HCT116 (cell line): ENCODE measurements around the gene ABCB8. TPM values are rescaled to one million over a fixed set of nuclear protein-coding genes. Genes with fewer than 3 reads are reported as not detected.

ENCODE experiments used
- ATAC-seq: fragments of 200-7000 bp; cut with Tn5 transposase; 2 replicates; pipeline ENCODE4 v1.9.1; 2020; ENCODE audit warnings: mild to moderate bottlenecking, moderate library complexity
- BruUV-seq: library from RNA; stranded (reverse); fragments of 400-500 nt; replicated peaks from 2 replicates; lab custom pipeline; 2021; lab: Mats Ljungman, UMichigan
- CTCF ChIA-PET: fragments of 300-600 bp; sonication (Branson Sonifier 250); formaldehyde crosslinking; loops from one replicate; lab custom pipeline; 2021; ENCODE audit warnings: antibody characterized with exemption; lab: Charles Lee
- POLR2A ChIA-PET: fragments of 300-600, 350-600 bp; sonication (Branson Sonifier 250); formaldehyde crosslinking; loops from one replicate; lab custom pipeline; 2021; ENCODE audit warnings: antibody characterized with exemption; lab: Charles Lee
- RAD21 ChIA-PET, 2 experiments: fragments of 300-600 bp; sonication (Branson Sonifier 250); formaldehyde crosslinking; loops; one replicate each; lab custom pipeline; 2023; ENCODE audit warnings: low total read pairs in 2 of 2; ENCODE audit not compliant: uncharacterized antibody in 2 of 2, unreplicated experiment in 2 of 2, low non-redundant PET in 1 of 2; lab: Charles Lee
- DNase-seq: peaks from one replicate; pipeline ENCODE4 v3.0.0-alpha.2; 2010; ENCODE audit warnings: low read depth, low spot score
- H2AFZ ChIP-seq: fragments of 200-600 bp; shearing (Covaris generic), sonication (generic); 2 replicates; pipeline ENCODE4 v1.6.1; 2017; ENCODE audit warnings: low read depth, mixed run types, mixed read lengths, antibody characterized with exemption, low read length; ENCODE audit not compliant: poor library complexity, severe bottlenecking
- H3K27ac ChIP-seq: 2 replicates; pipeline ENCODE4 v1.5.1; 2012; ENCODE audit warnings: low read depth, low read length
- H3K27me3 ChIP-seq: fragments of 200-600 bp; sonication (generic); 2 replicates; pipeline ENCODE4 v1.6.1; 2016; ENCODE audit warnings: mixed run types, low read length, mixed read lengths; ENCODE audit not compliant: insufficient read depth
- H3K36me3 ChIP-seq, 2 experiments: fragments of 200-500 bp in 1 of 2; fragments of 200-600 bp in 1 of 2; sonication (Bioruptor generic) in 1 of 2; sonication (generic) in 1 of 2; 2 replicates each; pipeline versions ENCODE4 v1.5.1 to v1.6.1; 2014 to 2016; ENCODE audit warnings: low read length in 2 of 2, inconsistent platforms in 1 of 2, mixed read lengths in 1 of 2, mixed run types in 1 of 2; ENCODE audit not compliant: insufficient read depth in 2 of 2, control insufficient read depth in 1 of 2
- H3K4me1 ChIP-seq, 2 experiments: fragments of 200-600 bp in 1 of 2; sonication (generic) in 1 of 2; 2 replicates each; pipeline versions ENCODE4 v1.5.1 to v1.6.1; 2012 to 2017; ENCODE audit warnings: low read length in 2 of 2, inconsistent platforms in 1 of 2, mild to moderate bottlenecking in 1 of 2, mixed read lengths in 1 of 2, mixed run types in 1 of 2, moderate library complexity in 1 of 2; ENCODE audit not compliant: insufficient read depth in 2 of 2, control insufficient read depth in 1 of 2
- H3K4me2 ChIP-seq: fragments of 200-600 bp; sonication (generic); 2 replicates; pipeline ENCODE4 v1.6.1; 2017; ENCODE audit warnings: mixed run types, low read length, mixed read lengths
- H3K4me3 ChIP-seq, 2 experiments: fragments of 200-600 bp in 1 of 2; sonication (generic) in 1 of 2; replicated peaks in 1 of 2; 2 replicates each; pipeline ENCODE4 v1.5.1; 2011 to 2016; ENCODE audit warnings: low read length in 2 of 2, control low read depth in 1 of 2, low read depth in 1 of 2, mild to moderate bottlenecking in 1 of 2, mixed read lengths in 1 of 2, mixed run types in 1 of 2
- H3K79me2 ChIP-seq: fragments of 200-600 bp; sonication (generic); 2 replicates; pipeline ENCODE4 v1.6.1; 2017; ENCODE audit warnings: mild to moderate bottlenecking, mixed run types, low read length, moderate library complexity, mixed read lengths; ENCODE audit not compliant: insufficient read depth
- H3K9ac ChIP-seq: fragments of 200-600 bp; sonication (generic); 2 replicates; pipeline ENCODE4 v1.6.1; 2016; ENCODE audit warnings: low read length, mixed read lengths
- H3K9me2 ChIP-seq: fragments of 200-600 bp; sonication (generic), shearing (Covaris generic); 2 replicates; pipeline ENCODE4 v1.6.1; 2017; ENCODE audit warnings: mixed run types, mild to moderate bottlenecking, moderate library complexity; ENCODE audit not compliant: insufficient read depth
- H3K9me3 ChIP-seq, 2 experiments: fragments of 200-500 bp in 1 of 2; fragments of 200-600 bp in 1 of 2; sonication (Bioruptor generic) in 1 of 2; sonication (generic) in 1 of 2; 2 replicates each; pipeline ENCODE4 v1.6.1; 2014 to 2017; ENCODE audit warnings: low read length in 2 of 2, mixed read lengths in 2 of 2, inconsistent platforms in 1 of 2, low read depth in 1 of 2, mild to moderate bottlenecking in 1 of 2, mixed run types in 1 of 2, moderate library complexity in 1 of 2; ENCODE audit not compliant: control insufficient read depth in 1 of 2, insufficient read depth in 1 of 2
- H4K20me1 ChIP-seq: fragments of 200-600 bp; sonication (generic), shearing (Covaris generic); 2 replicates; pipeline ENCODE4 v1.6.1; 2017; ENCODE audit warnings: mixed run types, mild to moderate bottlenecking, moderate library complexity; ENCODE audit not compliant: insufficient read depth
- CBX3 ChIP-seq: IDR thresholded peaks from 2 replicates; pipeline ENCODE4 v1.6.1; 2012; ENCODE audit warnings: low read depth
- EGR1 ChIP-seq: IDR thresholded peaks from 2 replicates; pipeline ENCODE4 v1.6.1; 2012; ENCODE audit warnings: low read depth
- EZH2phosphoT487 ChIP-seq: fragments of 200-600 bp; IDR thresholded peaks from 2 replicates; pipeline ENCODE4 v1.6.1; 2018; ENCODE audit warnings: antibody characterized with exemption, borderline replicate concordance
- JUND ChIP-seq: IDR thresholded peaks from 2 replicates; pipeline ENCODE4 v1.6.1; 2012
- POLR2AphosphoS5 ChIP-seq: IDR thresholded peaks from 2 replicates; pipeline ENCODE4 v1.6.1; 2011; ENCODE audit warnings: mild to moderate bottlenecking, low read depth, low read length, moderate library complexity
- TCF7L2 ChIP-seq: IDR thresholded peaks from 2 replicates; pipeline ENCODE4 v1.7.0; 2011; ENCODE audit warnings: borderline replicate concordance, inconsistent platforms; ENCODE audit not compliant: insufficient read depth, insufficient read length; ENCODE audit errors: extremely low read depth
- YY1 ChIP-seq: IDR thresholded peaks from 2 replicates; pipeline ENCODE4 v1.6.1; 2011; ENCODE audit warnings: low read length, low read depth, moderate library complexity, mild to moderate bottlenecking; ENCODE audit not compliant: insufficient replicate concordance; ENCODE audit errors: extremely low read depth
- ZFX ChIP-seq: fragments of 450-650 bp; IDR thresholded peaks from 2 replicates; pipeline ENCODE4 v1.6.1; 2017
- ZNF274 ChIP-seq: fragments of 200-500 bp; sonication (Bioruptor generic); IDR thresholded peaks from 2 replicates; pipeline ENCODE4 v1.6.1; 2014; ENCODE audit warnings: mild to moderate bottlenecking, low read depth, low read length, inconsistent platforms
- intact Hi-C: fragments of 100-400 bp; cut with micrococcal nuclease; formaldehyde crosslinking; loops from 2 replicates; pipeline ENCODE4 v1.10.0; 2022
- total RNA-seq: library from RNA; stranded (reverse); gene quantifications from one replicate; pipeline ENCODE4 v1.2.1, GENCODE V29; 2021; ENCODE audit not compliant: unreplicated experiment
- TF ChIP-seq, protein P1 (sequence below): IDR thresholded peaks from 2 replicates; pipeline ENCODE4 v1.6.1; 2012
- TF ChIP-seq, protein P2 (sequence below): IDR thresholded peaks from 2 replicates; pipeline ENCODE4 v1.6.1; 2012
- TF ChIP-seq, protein P3 (sequence below): IDR thresholded peaks from 2 replicates; pipeline ENCODE4 v1.6.1; 2012; ENCODE audit warnings: low read depth
- TF ChIP-seq, protein P4 (sequence below), 3 experiments: fragments of 200-600 bp in 1 of 3; sonication (generic) in 1 of 3; IDR thresholded peaks in 2 of 3; conservative IDR thresholded peaks in 1 of 3; 2 replicates each; pipeline ENCODE4 v1.5.1; 2012 to 2017; ENCODE audit warnings: low read depth in 2 of 3, low read length in 2 of 3, antibody characterized with exemption in 1 of 3, borderline replicate concordance in 1 of 3, control low read depth in 1 of 3, mild to moderate bottlenecking in 1 of 3, mixed read lengths in 1 of 3, mixed run types in 1 of 3, moderate library complexity in 1 of 3; ENCODE audit not compliant: insufficient read depth in 1 of 3

ABCB8 gene
- total RNA-seq, 1 experiment from 2014 or later: 55.2 TPM

DNA sequence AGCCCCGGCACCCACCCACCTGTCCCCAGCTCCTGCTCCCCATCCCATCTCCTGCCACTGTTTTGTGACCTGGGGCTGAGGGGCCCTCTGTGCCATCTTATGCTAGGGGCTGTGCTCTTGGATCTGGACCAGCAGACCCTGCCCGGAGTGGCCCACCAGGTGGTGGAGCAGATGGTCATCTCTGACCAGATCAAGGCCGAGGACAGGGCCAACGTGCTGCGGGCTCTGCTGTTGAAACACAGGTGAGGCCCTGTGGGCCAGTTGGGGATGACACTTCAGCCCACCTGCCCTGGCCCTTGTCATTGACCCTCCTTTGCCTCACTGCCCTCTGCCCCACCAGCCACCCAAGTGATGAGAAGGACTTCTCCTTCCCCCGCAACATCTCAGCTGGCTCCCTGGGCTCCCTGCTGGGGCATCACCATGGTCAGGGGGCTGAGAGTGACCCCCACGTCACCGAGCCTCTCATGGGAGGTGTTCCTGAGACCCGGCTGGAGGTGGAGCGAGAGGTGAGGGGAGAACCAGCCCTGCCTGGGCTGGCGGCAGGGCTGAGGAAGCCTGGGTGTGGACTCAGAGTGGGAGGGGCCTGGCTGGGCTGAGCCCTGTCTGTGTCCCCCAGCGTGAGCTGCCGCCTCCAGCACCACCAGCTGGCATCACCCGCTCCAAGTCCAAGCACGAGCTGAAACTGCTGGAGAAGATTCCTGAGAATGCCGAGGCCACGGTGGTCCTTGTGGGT is 41.8 kb downstream of the ABCB8 start:
- ATAC-seq: no peak
- intact Hi-C loops: no loop called here
- POLR2A ChIA-PET: no interaction called here
- H3K9me2 ChIP-seq: no peaks in the 10 kb centered on the region
- no peak overlapping the region for H3K27ac ChIP-seq
- no peaks in the 10 kb centered on the region for H3K4me1 ChIP-seq
- no peak overlapping the region for H3K4me3 ChIP-seq
- H2AFZ ChIP-seq: no peak overlapping the region
- no peaks in the 10 kb centered on the region for H4K20me1 ChIP-seq
- TF ChIP-seq ZFX (no peak), ZNF274 (no peak)
- TF ChIP-seq, protein P1, sequence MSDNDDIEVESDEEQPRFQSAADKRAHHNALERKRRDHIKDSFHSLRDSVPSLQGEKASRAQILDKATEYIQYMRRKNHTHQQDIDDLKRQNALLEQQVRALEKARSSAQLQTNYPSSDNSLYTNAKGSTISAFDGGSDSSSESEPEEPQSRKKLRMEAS: no peak
- TF ChIP-seq, protein P2, sequence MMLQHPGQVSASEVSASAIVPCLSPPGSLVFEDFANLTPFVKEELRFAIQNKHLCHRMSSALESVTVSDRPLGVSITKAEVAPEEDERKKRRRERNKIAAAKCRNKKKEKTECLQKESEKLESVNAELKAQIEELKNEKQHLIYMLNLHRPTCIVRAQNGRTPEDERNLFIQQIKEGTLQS: no peak
- H3K9me3 ChIP-seq: no peaks in the 10 kb centered on the region
- no peak overlapping the region for H3K9ac ChIP-seq
- RAD21 ChIA-PET: no interaction called here
- no TSS peak for BruUV-seq
- H3K4me2 ChIP-seq: no peak overlapping the region
- CTCF ChIA-PET: no interaction called here
- no peaks in the 10 kb centered on the region for H3K27me3 ChIP-seq
- peaks cover 29% of the 10 kb centered on the region for H3K79me2 ChIP-seq
- no peak for DNase-seq
- H3K36me3 ChIP-seq: peaks cover 54 to 59% of the 10 kb centered on the region in 2 experiments; a peak in 3 of 4 replicates

DNA sequence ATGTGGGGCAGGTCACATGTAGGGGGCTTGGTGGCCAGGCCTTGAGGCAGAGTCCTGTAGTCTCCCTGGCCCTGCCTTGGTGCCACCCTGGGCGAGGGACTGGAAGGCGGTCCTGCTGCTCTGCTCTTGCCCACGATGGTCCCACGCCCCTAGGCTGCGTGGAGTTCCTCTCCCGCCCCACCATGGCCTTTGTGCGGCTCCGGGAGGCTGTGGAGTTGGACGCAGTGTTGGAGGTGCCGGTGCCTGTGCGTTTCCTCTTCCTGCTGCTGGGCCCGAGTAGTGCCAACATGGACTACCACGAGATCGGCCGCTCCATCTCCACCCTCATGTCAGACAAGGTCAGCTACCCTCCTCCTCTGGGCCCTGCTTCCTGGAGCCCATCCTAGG is 42.3 kb downstream of the ABCB8 start:
- Histone ChIP-seq H3K27me3 (no peaks in the 10 kb centered on the region), H3K9me2 (no peaks in the 10 kb centered on the region), H2AFZ (no peak overlapping the region), H3K79me2 (peaks cover 23% of the 10 kb centered on the region; the same call in 1 of the 2 replicates), H3K4me1 (no peaks in the 10 kb centered on the region), H3K9ac (no peak overlapping the region), H3K36me3 (peaks cover 54 to 57% of the 10 kb centered on the region in 2 experiments; a peak in 3 of 4 replicates), H3K4me3 (no peak overlapping the region), H4K20me1 (no peaks in the 10 kb centered on the region), H3K27ac (no peak overlapping the region), H3K4me2 (no peak overlapping the region), H3K9me3 (no peaks in the 10 kb centered on the region)
- CTCF ChIA-PET: no interaction called here
- DNase-seq (no peak), ATAC-seq (no peak)
- intact Hi-C loops: no loop called here
- POLR2A ChIA-PET: no interaction called here
- RAD21 ChIA-PET: no interaction called here
- no TSS peak for BruUV-seq
- no peak for TF ChIP-seq YY1
- no peak for TF ChIP-seq POLR2AphosphoS5
- no peak for TF ChIP-seq EZH2phosphoT487
- TF ChIP-seq, protein P3, sequence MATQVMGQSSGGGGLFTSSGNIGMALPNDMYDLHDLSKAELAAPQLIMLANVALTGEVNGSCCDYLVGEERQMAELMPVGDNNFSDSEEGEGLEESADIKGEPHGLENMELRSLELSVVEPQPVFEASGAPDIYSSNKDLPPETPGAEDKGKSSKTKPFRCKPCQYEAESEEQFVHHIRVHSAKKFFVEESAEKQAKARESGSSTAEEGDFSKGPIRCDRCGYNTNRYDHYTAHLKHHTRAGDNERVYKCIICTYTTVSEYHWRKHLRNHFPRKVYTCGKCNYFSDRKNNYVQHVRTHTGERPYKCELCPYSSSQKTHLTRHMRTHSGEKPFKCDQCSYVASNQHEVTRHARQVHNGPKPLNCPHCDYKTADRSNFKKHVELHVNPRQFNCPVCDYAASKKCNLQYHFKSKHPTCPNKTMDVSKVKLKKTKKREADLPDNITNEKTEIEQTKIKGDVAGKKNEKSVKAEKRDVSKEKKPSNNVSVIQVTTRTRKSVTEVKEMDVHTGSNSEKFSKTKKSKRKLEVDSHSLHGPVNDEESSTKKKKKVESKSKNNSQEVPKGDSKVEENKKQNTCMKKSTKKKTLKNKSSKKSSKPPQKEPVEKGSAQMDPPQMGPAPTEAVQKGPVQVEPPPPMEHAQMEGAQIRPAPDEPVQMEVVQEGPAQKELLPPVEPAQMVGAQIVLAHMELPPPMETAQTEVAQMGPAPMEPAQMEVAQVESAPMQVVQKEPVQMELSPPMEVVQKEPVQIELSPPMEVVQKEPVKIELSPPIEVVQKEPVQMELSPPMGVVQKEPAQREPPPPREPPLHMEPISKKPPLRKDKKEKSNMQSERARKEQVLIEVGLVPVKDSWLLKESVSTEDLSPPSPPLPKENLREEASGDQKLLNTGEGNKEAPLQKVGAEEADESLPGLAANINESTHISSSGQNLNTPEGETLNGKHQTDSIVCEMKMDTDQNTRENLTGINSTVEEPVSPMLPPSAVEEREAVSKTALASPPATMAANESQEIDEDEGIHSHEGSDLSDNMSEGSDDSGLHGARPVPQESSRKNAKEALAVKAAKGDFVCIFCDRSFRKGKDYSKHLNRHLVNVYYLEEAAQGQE: no peak
- no peak for TF ChIP-seq CBX3
- TF ChIP-seq, protein P4, sequence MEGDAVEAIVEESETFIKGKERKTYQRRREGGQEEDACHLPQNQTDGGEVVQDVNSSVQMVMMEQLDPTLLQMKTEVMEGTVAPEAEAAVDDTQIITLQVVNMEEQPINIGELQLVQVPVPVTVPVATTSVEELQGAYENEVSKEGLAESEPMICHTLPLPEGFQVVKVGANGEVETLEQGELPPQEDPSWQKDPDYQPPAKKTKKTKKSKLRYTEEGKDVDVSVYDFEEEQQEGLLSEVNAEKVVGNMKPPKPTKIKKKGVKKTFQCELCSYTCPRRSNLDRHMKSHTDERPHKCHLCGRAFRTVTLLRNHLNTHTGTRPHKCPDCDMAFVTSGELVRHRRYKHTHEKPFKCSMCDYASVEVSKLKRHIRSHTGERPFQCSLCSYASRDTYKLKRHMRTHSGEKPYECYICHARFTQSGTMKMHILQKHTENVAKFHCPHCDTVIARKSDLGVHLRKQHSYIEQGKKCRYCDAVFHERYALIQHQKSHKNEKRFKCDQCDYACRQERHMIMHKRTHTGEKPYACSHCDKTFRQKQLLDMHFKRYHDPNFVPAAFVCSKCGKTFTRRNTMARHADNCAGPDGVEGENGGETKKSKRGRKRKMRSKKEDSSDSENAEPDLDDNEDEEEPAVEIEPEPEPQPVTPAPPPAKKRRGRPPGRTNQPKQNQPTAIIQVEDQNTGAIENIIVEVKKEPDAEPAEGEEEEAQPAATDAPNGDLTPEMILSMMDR (IDR thresholded peaks at IDR 0.05 in 2 of 3, conservative IDR thresholded peaks at IDR 0.05 in 1 of 3; ENCODE audit: borderline replicate concordance in 1 of 3, insufficient read depth in 1 of 3, low read depth in 2 of 3, low read length in 2 of 3): no peak
- TF ChIP-seq, protein P2: no peak
- no peak for TF ChIP-seq TCF7L2
- no peak for TF ChIP-seq JUND
- TF ChIP-seq EGR1: no peak
